ENCODE results near the gene BLTP2.
"Not testable (repeated sequence)": the region's sequence is repeated elsewhere in the genome, so short reads cannot be mapped to it uniquely, and the experiment has no call there.

Gene BLTP2
- 349 to 365 reads per million in 2 experiments for total RNA-seq

GRCh38 chr17:28644787-28645575, at the start of gene BLTP2:
Gene BLTP2, minus strand, starts transcription at chr17:28645158. Its CDS starts 102 bp downstream, at chr17:28645056.
- DNase-seq (ENCODE audit: low read depth), result peak; percentile 92

- no peak for DNase-seq (ENCODE audit: low read depth)
Observed at GRCh38 chr17:28693869-28694268, 48.9 kb upstream of the BLTP2 start.

- no peak for DNase-seq (ENCODE audit: low read depth)
Observed at GRCh38 chr17:28689011-28689410, 44.1 kb upstream of the BLTP2 start.

DNA sequence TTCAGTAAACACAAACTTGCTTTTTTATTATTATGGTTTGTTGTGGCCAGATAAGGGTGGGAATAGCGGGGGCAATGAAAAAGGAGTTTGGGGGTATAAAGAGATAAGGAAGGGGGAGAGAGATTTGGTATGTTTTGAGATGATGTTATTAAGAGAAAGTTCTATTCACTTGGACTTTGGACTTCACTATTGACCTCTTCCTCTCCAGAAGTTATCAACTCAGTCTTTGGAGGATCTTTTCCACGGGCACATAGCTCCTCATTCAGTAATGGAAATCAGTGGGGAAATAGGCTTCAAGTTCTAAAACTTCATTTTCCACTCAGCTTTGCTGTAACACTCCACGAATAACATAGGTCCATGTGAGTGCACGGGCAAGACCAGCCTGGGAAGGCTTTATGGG, 43.5 kb upstream of the BLTP2 start:
- DNase-seq (ENCODE audit: low read depth), result no peak

DNA sequence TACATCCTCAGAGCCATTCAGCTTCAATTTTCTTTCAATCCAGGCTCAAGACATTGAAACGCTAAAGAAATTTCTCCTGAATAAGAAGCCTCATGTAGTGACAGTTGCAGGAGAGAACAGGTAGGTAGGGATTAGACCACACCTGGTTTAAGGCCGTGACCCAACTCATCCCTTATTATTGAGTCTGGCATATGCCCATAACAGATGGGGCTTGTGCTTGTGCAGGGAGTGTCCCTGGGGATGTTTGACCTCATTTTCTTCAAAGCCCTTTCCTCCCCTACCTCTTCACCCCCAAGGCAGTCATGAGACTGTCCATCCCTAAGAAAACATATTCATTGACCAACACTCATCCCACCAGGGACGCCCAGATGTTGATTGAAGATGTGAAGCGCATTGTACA, 41.3 kb upstream of the BLTP2 start:
- no peak for DNase-seq (ENCODE audit: low read depth)

- DNase-seq (ENCODE audit: low read depth), result no peak
Observed at GRCh38 chr17:28685366-28685765, 40.4 kb upstream of the BLTP2 start.

- no peak for DNase-seq (ENCODE audit: low read depth)
Observed at GRCh38 chr17:28684963-28685362, 40.0 kb upstream of the BLTP2 start.

- DNase-seq (ENCODE audit: low read depth), result no peak
Observed at GRCh38 chr17:28682655-28683054, 37.7 kb upstream of the BLTP2 start.

GRCh38 chr17:28675980-28676379, 31.0 kb upstream of the BLTP2 start:
- DNase-seq (ENCODE audit: low read depth), result no peak

DNA sequence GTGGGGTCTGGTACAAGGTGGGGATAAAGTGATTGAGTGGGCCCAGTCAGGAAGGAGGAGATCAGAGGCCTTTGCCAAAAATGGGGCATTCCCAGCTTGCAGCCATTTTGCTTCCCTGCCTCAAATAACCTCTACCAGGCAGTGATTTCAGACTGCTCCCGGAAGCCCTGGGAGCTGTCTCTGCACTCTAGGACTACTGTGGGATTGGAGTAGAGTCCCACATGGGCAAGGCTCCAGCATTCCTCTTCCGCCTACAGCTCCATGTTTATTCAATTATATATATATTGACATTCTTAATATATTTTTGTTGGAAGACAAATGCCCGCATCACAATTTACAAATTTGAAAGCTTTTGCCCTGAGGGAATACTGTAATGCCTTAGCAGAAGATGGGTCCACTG, 30.5 kb upstream of the BLTP2 start:
- no peak for DNase-seq (ENCODE audit: low read depth)

GRCh38 chr17:28669918-28670317, 25.0 kb upstream of the BLTP2 start:
- DNase-seq (ENCODE audit: low read depth), result no peak

DNA sequence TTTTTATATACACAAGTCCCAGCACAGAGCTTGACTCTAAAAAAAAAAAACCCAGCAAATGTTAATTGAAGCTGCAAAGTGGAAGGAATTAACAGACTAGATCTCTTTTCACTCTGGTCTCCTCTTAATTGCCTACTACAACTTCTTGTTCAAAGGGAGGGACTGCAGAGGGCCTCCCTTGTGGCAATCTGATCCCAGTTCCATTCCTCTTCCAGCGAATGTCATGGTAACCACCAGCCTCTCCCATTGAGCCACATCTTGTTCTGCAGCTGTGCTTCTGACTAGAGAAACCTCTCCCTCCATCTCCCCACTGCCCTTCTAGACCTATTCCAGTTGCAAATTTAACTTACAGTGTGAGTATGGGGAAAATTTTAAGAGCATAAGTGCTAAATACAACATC, 22.9 kb upstream of the BLTP2 start:
- no peak for DNase-seq (ENCODE audit: low read depth)

GRCh38 chr17:28665994-28666393, 21.0 kb upstream of the BLTP2 start:
- no peak for DNase-seq (ENCODE audit: low read depth)

DNA sequence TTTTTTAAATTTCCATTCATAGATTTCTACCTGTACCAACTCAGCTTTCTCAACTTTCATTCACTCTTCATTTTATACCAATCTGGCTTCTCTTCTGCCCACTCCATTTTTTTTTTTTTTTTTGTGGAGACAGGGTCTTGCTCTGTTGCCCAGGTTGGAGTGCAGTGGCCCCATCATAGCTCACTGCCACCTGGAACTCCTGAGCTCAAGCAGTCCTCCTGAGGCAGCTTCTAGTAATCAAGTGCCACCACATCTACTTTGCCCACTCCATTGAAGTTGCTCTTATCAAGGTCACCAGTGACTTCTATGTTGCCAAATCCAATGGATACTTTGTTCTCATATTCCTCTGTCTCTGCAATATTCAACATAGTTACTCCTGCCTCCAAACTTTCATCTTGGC, 18.8 kb upstream of the BLTP2 start:
- DNase-seq (ENCODE audit: low read depth), result no peak

DNA sequence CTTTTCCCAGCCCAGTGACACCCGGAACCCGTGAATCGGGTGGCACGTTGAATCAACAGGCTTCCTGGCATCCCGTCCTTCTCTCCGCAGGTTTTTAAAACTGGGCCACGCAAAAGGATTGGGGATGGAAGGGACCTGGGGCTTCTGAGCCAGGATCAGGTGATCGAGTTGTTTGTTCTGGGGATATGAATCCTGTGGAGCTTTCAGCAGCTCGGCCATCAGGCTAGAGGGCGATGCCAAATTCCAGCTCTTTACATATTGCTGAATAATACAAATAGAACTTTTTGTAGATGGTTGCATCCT, 17.5 kb upstream of the BLTP2 start:
- DNase-seq (ENCODE audit: low read depth), result no peak

DNA sequence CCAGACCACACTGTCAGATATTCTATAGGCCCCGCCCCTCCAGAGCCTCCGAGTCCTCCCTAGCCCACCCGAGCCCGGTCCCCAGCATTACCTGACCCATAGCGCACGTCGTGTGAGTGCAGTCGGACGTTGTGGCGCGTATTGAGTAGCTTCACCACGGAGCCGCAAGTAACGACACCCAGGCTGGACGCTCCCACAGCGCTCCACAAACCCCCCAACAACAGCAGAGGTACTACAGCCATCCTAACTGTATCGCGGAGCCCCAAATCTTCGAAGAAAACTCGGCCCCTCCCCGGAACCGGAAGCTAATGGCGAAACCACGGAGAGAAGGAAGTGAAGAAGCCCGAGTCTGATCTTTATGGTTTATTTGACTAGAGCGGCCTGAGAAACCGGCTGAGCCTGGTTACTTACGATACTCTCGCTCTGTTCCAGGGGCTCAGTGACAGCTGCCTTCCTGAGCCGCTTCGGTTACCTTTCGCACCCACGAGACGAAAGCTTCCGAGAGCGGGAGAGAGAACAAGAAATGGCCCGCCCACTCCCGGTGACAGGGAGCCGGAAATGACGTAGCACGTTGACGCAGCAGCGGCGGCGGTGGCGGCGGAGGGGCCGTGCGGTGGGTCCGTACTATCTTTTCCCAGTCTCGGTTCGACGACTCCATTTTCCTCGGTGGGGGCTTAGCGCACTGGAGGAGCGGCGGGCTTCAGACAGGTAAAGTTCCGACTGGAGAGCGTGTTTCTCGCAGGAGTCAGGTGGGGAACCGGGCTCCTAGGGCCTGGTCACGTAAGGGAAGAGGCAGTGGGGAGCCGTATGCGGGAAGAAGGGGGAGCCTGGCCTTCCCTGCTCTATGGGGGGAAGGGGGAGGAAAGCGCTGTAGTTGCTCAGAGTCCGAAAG, 16.9 kb upstream of the BLTP2 start, which contains the start of the genes SDF2 and SUPT6H:
TSS of gene SDF2 (minus strand) at position 272 of the 892 bp plus-strand sequence. CDS start at position 242, 30 bp downstream.
TSS of gene SUPT6H (plus strand) at position 571 of the 892 bp plus-strand sequence. CDS start 11,197 bp downstream, outside the sequence.
- peak; percentile 90 for DNase-seq (ENCODE audit: low read depth)

GRCh38 chr17:28659497-28659881, 14.5 kb upstream of the BLTP2 start:
- not testable (repeated sequence) for DNase-seq (ENCODE audit: low read depth)

DNA sequence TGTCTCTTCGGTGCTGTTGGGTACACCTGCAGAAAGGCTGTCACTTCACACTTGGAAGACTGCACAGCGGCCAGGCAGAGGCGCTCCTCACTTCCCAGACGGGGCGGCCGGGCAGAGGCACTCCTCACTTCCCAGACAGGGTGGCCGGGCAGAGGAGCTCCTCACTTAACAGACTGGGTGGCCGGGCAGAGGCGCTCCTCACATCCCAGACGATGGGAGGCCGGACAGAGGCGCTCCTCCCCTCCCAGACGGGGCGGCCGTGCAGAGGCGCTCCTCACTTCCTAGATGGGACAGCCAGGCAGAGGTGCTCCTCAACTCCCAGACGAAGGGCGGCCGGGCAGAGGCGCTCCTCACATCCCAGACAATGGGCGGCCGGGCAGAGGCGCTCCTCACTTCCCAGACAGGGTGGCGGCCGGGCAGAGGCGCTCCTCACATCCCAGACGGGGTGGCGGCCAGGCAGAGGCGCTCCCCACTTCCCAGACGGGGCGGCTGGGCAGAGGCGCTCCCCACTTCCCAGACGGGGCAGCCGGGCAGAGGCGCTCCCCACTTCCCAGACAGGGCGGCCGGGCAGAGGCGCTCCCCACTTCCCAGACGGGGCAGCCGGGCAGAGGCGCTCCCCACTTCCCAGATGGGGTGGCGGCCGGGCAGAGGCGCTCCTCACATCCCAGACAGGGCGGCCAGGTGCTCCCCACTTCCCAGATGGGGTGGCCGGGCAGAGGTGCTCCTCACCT, 14.0 kb upstream of the BLTP2 start:
- DNase-seq (ENCODE audit: low read depth), result not testable (repeated sequence)

DNA sequence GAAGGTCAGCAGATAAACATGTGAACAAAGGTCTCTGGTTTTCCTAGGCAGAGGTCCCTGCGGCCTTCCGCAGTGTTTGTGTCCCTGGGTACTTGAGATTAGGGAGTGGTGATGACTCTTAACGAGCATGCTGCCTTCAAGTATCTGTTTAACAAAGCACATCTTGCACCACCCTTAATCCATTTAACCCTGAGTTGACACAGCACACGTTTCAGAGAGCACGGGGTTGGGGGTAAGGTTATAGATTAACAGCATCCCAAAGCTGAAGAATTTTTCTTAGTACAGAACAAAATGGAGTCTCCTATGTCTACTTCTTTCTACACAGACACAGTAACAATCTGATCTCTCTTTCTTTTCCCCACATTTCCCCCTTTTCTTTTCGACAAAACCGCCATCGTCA, 13.4 kb upstream of the BLTP2 start:
- DNase-seq (ENCODE audit: low read depth), result not testable (repeated sequence)

DNA sequence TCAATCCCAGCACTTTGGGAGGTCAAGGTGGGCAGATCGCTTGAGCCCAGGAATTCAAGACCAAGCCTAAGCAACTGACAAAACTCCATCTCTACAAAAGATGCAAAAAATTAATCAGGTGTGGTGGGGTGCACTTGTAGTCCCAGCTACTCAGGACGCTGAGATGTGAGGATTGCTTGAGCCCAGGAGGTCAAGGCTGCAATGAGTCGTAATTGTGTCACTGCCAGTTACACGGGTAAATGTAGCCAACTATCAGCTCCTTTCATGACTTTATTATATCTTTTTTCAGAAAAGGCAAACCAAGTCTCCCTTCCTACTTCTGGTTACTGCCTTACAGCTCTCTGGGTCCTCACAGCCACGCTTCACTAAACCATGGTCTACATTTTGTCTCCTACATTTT, 12.8 kb upstream of the BLTP2 start:
- no peak for DNase-seq (ENCODE audit: low read depth)

- no peak for DNase-seq (ENCODE audit: low read depth)
Observed at GRCh38 chr17:28655160-28655559, 10.2 kb upstream of the BLTP2 start.

GRCh38 chr17:28648698-28649097, 3.7 kb upstream of the BLTP2 start:
- DNase-seq (ENCODE audit: low read depth), result no peak

Measured in T follicular helper cell (primary cell).